ENCODE data around the gene RSPO3.

GRCh38 chr6:127186889-127187288, 68.4 kb downstream of the RSPO3 start:
- no peak for TF ChIP-seq EGR1 (IDR thresholded peaks at IDR 0.05; ENCODE audit: low read depth in 2 of 2)
- TF ChIP-seq GABPA (IDR thresholded peaks at IDR 0.05 in 1 of 2, conservative IDR thresholded peaks at IDR 0.05 in 1 of 2), result no peak
- no peak for TF ChIP-seq REST (IDR thresholded peaks at IDR 0.05)
- peak; percentile 74 for TF ChIP-seq CTCF (IDR thresholded peaks at IDR 0.05; ENCODE audit: low read depth, low read length, missing input control)
- no peak for TF ChIP-seq TAF1 (conservative IDR thresholded peaks at IDR 0.05)
- TF ChIP-seq RAD21 (IDR thresholded peaks at IDR 0.05), result peak; percentile 85 to 90
- peak in 1 of 2 donors; percentile 6 for TF ChIP-seq RXRA (IDR thresholded peaks at IDR 0.05)
- no peak for TF ChIP-seq ATF3 (IDR thresholded peaks at IDR 0.05)
